ENCODE measurements around the gene ATG5. TPM values are rescaled to one million over a fixed set of nuclear protein-coding genes. Genes with fewer than 3 reads are reported as not detected.
"Not testable (repeated sequence)": the region's sequence is repeated elsewhere in the genome, so short reads cannot be mapped to it uniquely, and the experiment has no call there.

ATG5 gene
- total RNA-seq, 1 donor = 12.1 TPM

DNA sequence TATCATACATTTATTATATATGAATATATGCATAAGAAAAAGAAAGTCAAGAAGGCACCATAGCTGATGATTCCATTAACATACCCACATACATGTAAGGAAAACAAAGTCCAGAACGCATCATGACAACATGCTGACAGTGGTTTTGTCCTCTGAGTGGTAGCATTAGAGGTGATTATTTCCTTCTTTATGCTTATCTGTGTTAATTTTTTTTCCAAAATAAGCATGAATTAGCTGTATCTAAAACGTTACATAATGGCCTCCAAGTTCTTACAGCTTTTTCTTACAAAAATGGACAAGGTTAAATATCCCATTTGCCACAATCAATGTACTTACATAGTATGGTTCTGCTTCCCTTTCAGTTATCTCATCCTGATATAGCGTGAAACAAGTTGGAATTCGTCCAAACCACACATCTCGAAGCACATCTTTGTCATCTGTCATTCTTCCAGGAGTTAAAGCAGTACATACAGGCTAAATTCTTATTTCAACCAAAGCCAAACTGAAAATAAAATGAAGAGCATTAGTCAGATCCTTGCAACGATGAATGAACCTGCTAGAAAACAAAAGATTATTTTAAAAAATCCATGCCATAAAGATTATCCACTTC, 9.7 kb downstream of the ATG5 start:
- DNase-seq (ENCODE audit: low read depth in 2 of 3, low spot score in 2 of 3) = no peak

DNA sequence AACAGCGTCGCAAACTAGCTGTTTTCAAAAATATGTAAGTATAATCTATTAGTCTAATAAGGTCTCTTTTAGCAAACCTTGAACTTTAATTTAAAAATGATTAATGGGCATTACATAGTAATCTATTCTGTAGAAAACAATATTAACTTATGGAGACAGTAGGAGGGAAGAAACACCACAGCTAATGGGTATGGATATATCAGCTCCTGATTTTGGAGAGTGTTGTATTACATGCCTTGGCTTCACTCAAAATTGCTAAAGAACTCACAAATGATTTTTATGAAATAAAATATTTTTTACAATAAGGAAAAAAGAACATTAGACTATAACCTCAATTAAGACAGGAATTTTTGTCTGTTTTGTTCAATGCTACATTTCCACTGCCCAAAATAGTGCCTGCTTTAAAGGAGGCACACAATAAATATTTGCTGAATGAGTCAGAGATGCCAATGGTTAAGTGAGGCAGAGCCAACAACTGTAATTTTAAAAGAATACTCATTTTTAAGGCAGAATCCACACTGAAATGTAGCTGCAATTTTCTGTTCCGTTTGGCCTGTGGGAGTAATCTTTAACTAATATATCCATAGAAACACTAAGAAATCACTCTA, 15.7 kb downstream of the ATG5 start:
- DNase-seq (ENCODE audit: low read depth in 2 of 3, low spot score in 2 of 3) = no peak

DNA sequence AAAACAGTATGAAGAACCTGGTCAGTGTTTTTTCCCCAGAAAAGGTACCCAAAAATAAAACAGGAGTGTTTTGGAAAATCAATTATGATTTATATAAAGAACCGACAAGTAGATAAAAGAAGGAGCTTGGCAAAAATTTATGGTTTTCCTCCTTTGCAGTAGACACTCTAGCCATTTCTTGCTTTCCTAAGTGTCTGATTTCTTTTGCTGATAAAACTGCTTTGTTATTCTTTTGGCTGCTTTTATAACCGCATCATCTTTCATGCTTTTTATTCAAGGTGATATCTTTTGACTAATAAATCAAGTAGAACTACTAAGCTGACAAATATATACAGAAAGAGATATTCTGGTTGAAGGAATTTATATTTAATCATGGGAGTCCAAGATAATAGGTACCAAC, 16.6 kb downstream of the ATG5 start:
- DNase-seq (ENCODE audit: low read depth in 2 of 3, low spot score in 2 of 3) = no peak

DNA sequence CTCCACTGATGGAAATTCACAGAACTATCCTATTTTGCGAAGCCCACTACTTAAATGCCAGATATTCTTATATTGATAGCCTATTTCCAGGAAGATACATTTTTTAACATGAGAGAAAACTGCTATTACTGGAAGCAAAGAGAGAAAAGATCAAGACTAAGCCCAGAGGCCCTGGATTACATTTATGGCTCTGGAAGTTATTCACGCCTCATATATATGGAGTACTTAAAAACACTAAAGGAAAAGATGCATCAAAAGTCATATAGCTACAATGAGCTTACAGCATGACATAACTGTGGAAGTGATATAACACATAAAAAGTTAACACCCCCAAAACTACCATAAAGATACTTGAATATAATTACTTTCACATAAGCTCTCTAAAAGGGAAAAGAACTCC, 19.8 kb downstream of the ATG5 start:
- DNase-seq (ENCODE audit: low read depth in 2 of 3, low spot score in 2 of 3) = no peak

- peak in 2 of 3 donors; percentile 36 to 71 for DNase-seq (ENCODE audit: low read depth in 2 of 3, low spot score in 2 of 3)
These were observed 24.6 kb downstream of the ATG5 start for GRCh38 chr6:106300944-106301343.

- DNase-seq (ENCODE audit: low read depth in 2 of 3, low spot score in 2 of 3) = no peak
These were observed 25.4 kb downstream of the ATG5 start for GRCh38 chr6:106300020-106300780.

DNA sequence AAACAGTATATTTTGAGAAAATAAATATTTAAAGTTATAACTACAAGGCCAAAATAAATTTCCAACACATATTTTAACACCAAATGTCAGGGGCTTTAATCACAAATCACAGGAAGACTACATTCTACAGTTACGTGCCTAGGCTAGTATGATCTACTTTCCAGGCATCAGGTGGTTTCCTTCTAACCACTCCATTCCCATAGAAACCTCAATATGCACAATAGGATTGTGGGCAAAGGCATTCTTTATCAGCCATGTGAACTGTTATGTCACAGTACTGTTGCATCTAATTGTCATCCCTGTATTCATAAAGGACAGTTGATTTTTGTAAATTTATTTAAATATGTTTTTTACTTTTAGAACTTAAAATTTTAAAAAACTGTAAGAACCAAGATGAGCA, 32.4 kb downstream of the ATG5 start:
- DNase-seq (ENCODE audit: low read depth in 2 of 3, low spot score in 2 of 3) = no peak

GRCh38 chr6:106290954-106291353, 34.6 kb downstream of the ATG5 start:
- no peak for DNase-seq (ENCODE audit: low read depth in 2 of 3, low spot score in 2 of 3)

DNA sequence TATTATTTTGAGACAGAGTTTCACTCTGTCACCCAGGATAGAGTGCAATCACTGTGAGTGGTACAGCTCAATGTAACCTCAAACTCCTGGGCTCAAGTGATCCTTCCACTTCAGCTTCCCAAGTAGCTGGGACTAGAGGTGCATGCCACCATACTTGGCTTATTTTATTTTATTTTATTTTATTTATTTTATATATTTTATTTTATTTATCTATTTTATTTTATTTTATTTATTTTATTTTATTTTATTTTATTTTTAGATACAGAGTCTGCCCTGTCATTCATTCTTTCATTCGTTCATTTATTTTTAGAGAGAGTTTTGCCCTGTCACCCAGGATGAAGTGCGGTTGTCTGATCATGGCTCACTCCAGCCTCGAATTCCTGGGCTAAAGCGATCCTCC, 35.5 kb downstream of the ATG5 start:
- DNase-seq (ENCODE audit: low read depth in 2 of 3, low spot score in 2 of 3) = no peak

- DNase-seq (ENCODE audit: low read depth in 2 of 3, low spot score in 2 of 3) = peak in 1 of 3 donors; percentile 22
These were observed 38.3 kb downstream of the ATG5 start for GRCh38 chr6:106287215-106287614.

- no peak for DNase-seq (ENCODE audit: low read depth in 2 of 3, low spot score in 2 of 3)
These were observed 38.8 kb downstream of the ATG5 start for GRCh38 chr6:106286746-106287145.

DNA sequence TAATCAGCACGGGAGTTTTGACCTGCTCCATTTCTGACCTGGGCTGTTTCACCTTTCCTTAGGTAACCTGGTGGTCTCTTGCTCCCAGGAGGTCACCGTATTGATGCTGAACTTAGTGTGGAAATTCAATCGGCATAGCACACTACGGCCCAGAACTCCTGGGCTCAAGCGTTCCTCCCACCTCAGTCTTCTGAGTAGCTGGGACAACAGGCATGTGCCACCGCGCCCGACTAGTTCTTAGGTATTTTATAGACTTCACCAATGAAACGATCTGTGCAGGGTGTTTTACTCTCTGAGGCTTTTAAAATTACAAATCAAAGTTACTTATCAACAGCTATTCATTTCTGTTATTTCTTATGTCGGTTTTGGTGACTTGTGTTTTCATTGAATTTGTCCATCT, 42.1 kb downstream of the ATG5 start:
- DNase-seq (ENCODE audit: low read depth in 2 of 3, low spot score in 2 of 3) = no peak

- DNase-seq (ENCODE audit: low read depth in 2 of 3, low spot score in 2 of 3) = no peak
These were observed 43.9 kb downstream of the ATG5 start for GRCh38 chr6:106281661-106282060.

DNA sequence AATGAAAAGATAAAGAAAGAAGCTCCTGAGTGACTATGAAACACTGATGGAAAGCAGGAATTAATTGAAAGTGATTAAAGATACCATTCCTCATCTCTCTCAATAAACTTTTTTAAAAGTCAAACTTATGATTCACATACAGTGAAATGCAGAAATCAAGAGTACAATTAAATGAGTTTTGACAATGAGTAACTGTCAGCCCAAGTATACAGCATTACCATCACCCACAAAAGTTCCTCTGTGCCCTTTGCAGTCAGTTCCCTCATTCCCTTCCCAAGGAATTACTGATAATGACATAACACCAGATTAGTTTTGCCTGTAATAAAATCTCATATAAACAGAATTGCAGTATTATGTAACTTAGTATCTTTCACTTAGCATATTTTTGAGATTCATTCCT, 44.5 kb downstream of the ATG5 start:
- no peak for DNase-seq (ENCODE audit: low read depth in 2 of 3, low spot score in 2 of 3)

- peak in 1 of 3 donors; percentile 28 for DNase-seq (ENCODE audit: low read depth in 2 of 3, low spot score in 2 of 3)
These were observed 46.4 kb downstream of the ATG5 start for GRCh38 chr6:106279179-106279578.

DNA sequence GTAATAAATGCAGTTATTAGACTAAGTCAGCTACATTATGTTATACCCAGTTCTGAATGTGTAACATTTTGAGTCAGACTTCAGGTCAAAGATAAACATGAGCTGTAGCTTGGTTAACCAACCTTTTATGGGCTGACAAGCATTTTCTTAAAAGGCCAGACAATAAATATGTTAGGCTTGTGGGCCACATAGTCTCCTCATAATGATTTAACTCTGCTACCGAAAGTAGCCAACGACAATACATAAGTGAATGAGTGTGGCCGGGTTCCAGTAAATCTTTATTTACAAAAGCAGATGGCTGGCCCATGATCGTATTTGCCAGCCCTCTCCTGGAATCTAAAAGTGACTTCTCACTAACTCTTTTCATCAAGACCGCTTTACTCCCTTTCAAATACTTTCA, 49.9 kb downstream of the ATG5 start:
- no peak for DNase-seq (ENCODE audit: low read depth in 2 of 3, low spot score in 2 of 3)

GRCh38 chr6:106273087-106273486, 52.5 kb downstream of the ATG5 start:
- no peak for DNase-seq (ENCODE audit: low read depth in 2 of 3, low spot score in 2 of 3)

DNA sequence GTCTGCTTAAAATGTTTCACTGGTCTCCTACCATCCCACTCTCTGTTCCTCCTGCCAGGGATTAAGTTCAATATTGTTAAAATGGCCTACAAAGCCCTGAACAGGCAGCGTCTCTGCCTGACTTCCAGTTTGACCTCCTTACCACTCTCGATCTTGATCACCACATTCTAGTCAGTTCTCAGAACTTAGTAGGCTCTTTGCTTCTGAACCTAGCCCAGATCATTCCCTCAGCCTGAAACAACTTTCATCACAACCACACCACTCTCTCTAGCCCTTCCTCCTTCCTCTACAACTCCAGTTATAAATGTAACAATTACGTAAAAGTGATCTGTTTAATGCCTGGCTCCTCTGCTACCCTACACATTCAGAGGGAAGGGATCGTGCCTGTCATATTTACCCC, 53.3 kb downstream of the ATG5 start:
- DNase-seq (ENCODE audit: low read depth in 2 of 3, low spot score in 2 of 3) = no peak

DNA sequence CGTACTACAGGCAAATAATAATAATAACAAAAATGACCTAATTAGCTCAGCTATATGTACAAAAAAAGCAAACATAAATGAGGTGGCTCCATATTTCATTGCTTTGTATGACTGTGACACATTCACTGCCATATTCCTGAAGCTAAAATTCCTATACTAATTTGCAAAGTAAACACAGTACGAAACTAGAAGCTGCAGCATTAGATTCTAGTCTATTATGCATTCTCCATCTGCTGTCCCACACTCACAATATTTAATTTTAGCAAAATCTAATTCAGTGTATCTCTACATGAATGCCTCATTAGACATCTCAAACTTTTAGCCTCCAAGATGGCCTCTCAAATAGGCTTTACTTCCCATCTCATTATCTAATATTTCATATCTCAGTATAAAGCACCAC, 55.1 kb downstream of the ATG5 start:
- no peak for DNase-seq (ENCODE audit: low read depth in 2 of 3, low spot score in 2 of 3)

- not testable (repeated sequence) for DNase-seq (ENCODE audit: low read depth in 2 of 3, low spot score in 2 of 3)
These were observed 56.2 kb downstream of the ATG5 start for GRCh38 chr6:106269268-106269919.

- DNase-seq (ENCODE audit: low read depth in 2 of 3, low spot score in 2 of 3) = not testable (repeated sequence)
These were observed 57.1 kb downstream of the ATG5 start for GRCh38 chr6:106268500-106268899.

- DNase-seq (ENCODE audit: low read depth in 2 of 3, low spot score in 2 of 3) = not testable (repeated sequence)
These were observed 61.1 kb downstream of the ATG5 start for GRCh38 chr6:106264433-106264832.
